ENCODE measurements around the gene SRRM1. TPM values are rescaled to one million over a fixed set of nuclear protein-coding genes. Genes with fewer than 3 reads are reported as not detected.
"Not testable (repeated sequence)": the region's sequence is repeated elsewhere in the genome, so short reads cannot be mapped to it uniquely, and the experiment has no call there.

The SRRM1 gene
- total and polyA plus RNA-seq, 4 experiments from 2014 or later = 73.8 to 230 (median 219) TPM

- H3K4me1 ChIP-seq (ENCODE audit: insufficient read depth, low read length); H3K4me3 ChIP-seq (ENCODE audit: low read length in 2 of 2); H3K27me3 Mint-ChIP-seq; intact Hi-C loops (cut with micrococcal nuclease); POLR2A ChIA-PET (ENCODE audit: partially characterized antibody); DNase-seq; H3K4me3 Mint-ChIP-seq; H3K36me3 ChIP-seq (ENCODE audit: insufficient read depth, low read length); H3K27me3 ChIP-seq (ENCODE audit: insufficient read depth, low read length); H3K27ac Mint-ChIP-seq; H3K9me3 ChIP-seq (ENCODE audit: control insufficient read depth in 1 of 2, low read length in 2 of 2); H3K27ac ChIP-seq (ENCODE audit: low read depth, low read length); H3K4me1 Mint-ChIP-seq; H3K9me3 Mint-ChIP-seq: not testable (repeated sequence)
- CTCF ChIA-PET (ENCODE audit: partially characterized antibody) = interaction anchor here (2.2 kb wide), 1 partner anchor 10 kb away, joined by 7 read pairs; no protein-coding TSS in a partner anchor
- peaks cover 16 to 19% of the 10 kb centered on the region in 2 donors for H3K36me3 Mint-ChIP-seq
Measured at GRCh38 chr1:24678421-24678820, 35.3 kb downstream of the SRRM1 start.

DNA sequence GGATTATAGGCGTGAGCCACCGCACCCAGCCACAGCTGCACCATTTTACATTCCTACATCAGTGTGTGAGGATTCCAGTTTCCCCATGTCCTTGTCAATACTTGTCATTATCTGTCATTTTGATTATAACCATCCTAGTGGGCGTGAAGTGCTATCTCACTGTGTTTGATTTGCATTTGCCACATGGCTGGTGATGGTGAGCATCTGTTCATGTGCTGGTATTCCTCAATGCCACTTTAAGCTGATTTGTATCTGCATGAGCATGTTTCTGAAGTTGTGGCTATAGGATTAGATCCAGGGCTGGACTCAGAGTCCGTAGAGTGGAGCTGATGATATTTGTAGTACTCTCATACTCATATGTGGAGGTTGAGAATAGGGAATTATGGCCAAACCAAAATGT, 36.6 kb downstream of the SRRM1 start:
- H3K36me3 ChIP-seq (ENCODE audit: insufficient read depth, low read length) = peaks cover 2% of the 10 kb centered on the region
- Mint-ChIP-seq H3K9me3 (no peaks in the 10 kb centered on the region), H3K4me3 (no peak overlapping the region), H3K27ac (no peak overlapping the region), H3K36me3 (peaks cover 12 to 13% of the 10 kb centered on the region in 2 donors), H3K4me1 (peaks cover 0 to 2% (median 0%) of the 10 kb centered on the region in 4 donors), H3K27me3 (no peaks in the 10 kb centered on the region)
- no peak for DNase-seq
- no peaks in the 10 kb centered on the region for H3K27me3 ChIP-seq (ENCODE audit: insufficient read depth, low read length)
- CTCF ChIA-PET (ENCODE audit: partially characterized antibody) = interaction anchor here (2.2 kb wide), 1 partner anchor 9 kb away, joined by 7 read pairs; no protein-coding TSS in a partner anchor
- no peaks in the 10 kb centered on the region for H3K9me3 ChIP-seq (ENCODE audit: control insufficient read depth in 1 of 2, low read length in 2 of 2)
- intact Hi-C loops (cut with micrococcal nuclease) = no loop called here
- POLR2A ChIA-PET (ENCODE audit: partially characterized antibody) = no interaction called here
- no peak overlapping the region for H3K4me3 ChIP-seq (ENCODE audit: low read length in 2 of 2)
- no peak overlapping the region for H3K27ac ChIP-seq (ENCODE audit: low read depth, low read length)
- H3K4me1 ChIP-seq (ENCODE audit: insufficient read depth, low read length) = no peaks in the 10 kb centered on the region

GRCh38 chr1:24683713-24684162, 40.6 kb downstream of the SRRM1 start:
- Histone ChIP-seq H3K4me1 (ENCODE audit: insufficient read depth, low read length) (no peaks in the 10 kb centered on the region), H3K27ac (ENCODE audit: low read depth, low read length) (no peak overlapping the region), H3K36me3 (ENCODE audit: insufficient read depth, low read length) (no peaks in the 10 kb centered on the region), H3K9me3 (ENCODE audit: control insufficient read depth in 1 of 2, low read length in 2 of 2) (no peaks in the 10 kb centered on the region), H3K4me3 (ENCODE audit: low read length in 2 of 2) (no peak overlapping the region), H3K27me3 (ENCODE audit: insufficient read depth, low read length) (no peaks in the 10 kb centered on the region)
- Mint-ChIP-seq H3K9me3 (no peaks in the 10 kb centered on the region), H3K27me3 (no peaks in the 10 kb centered on the region), H3K4me3 (no peak overlapping the region), H3K27ac (no peak overlapping the region), H3K4me1 (peaks cover 0 to 4% (median under 1%) of the 10 kb centered on the region in 4 donors), H3K36me3 (no peaks in the 10 kb centered on the region)
- ChIA-PET CTCF (ENCODE audit: partially characterized antibody) (interaction anchor here (1.0 to 2.8 kb wide), 5 partner anchors 9 to 152 kb away, joined by 3 to 30 read pairs (median 6); partner anchors contain the start of gene CLIC4), POLR2A (ENCODE audit: partially characterized antibody) (no interaction called here)
- intact Hi-C loops (cut with micrococcal nuclease) = no loop called here
- DNase-seq = no peak

DNA sequence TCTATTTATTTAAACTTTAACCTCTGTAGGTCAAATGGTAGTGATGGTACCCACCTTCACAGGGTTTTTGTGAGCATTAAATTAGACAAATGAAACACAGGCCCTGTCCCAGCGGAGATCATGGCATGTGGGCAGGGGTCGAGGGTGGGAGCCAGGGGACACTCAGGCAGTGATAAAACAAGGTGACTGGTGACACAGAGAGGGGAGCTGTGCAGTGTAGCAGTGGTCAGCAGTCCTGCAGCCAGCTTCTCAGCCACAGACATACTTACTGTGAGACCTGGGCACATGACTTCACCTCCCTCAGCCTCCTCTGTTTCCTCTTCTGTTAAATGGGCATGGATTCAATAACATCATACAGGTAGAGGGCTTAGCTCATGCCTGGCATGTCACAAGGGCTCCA, 44.9 kb downstream of the SRRM1 start:
- ChIA-PET POLR2A (ENCODE audit: partially characterized antibody) (interaction anchor here (1.4 kb wide), 1 partner anchor 143 kb away, joined by 22 read pairs; no protein-coding TSS in a partner anchor), CTCF (ENCODE audit: partially characterized antibody) (interaction anchor here (0.6 to 6.5 kb wide), 38 partner anchors 9 to 663 kb away, joined by 3 to 308 read pairs (median 4); partner anchors contain the start of genes CLIC4 and NCMAP)
- no peaks in the 10 kb centered on the region for H3K4me1 ChIP-seq (ENCODE audit: insufficient read depth, low read length)
- H3K9me3 ChIP-seq (ENCODE audit: control insufficient read depth in 1 of 2, low read length in 2 of 2) = no peaks in the 10 kb centered on the region
- Mint-ChIP-seq H3K4me3 (no peak overlapping the region), H3K4me1 (peaks cover 0 to 4% (median 2%) of the 10 kb centered on the region in 4 donors), H3K36me3 (no peaks in the 10 kb centered on the region), H3K9me3 (no peaks in the 10 kb centered on the region), H3K27ac (no peak overlapping the region), H3K27me3 (no peaks in the 10 kb centered on the region)
- H3K27me3 ChIP-seq (ENCODE audit: insufficient read depth, low read length) = no peaks in the 10 kb centered on the region
- no peak overlapping the region for H3K4me3 ChIP-seq (ENCODE audit: low read length in 2 of 2)
- intact Hi-C loops (cut with micrococcal nuclease) = loop anchor here (2.0 kb wide), 1 partner anchor 143 kb away; no protein-coding TSS in a partner anchor
- no peak for DNase-seq
- H3K36me3 ChIP-seq (ENCODE audit: insufficient read depth, low read length) = no peaks in the 10 kb centered on the region
- H3K27ac ChIP-seq (ENCODE audit: low read depth, low read length) = no peak overlapping the region

- no peaks in the 10 kb centered on the region for H3K27me3 ChIP-seq (ENCODE audit: insufficient read depth, low read length)
- H3K27ac ChIP-seq (ENCODE audit: low read depth, low read length) = no peak overlapping the region
- no peaks in the 10 kb centered on the region for H3K4me1 ChIP-seq (ENCODE audit: insufficient read depth, low read length)
- H3K36me3 ChIP-seq (ENCODE audit: insufficient read depth, low read length) = no peaks in the 10 kb centered on the region
- H3K27ac Mint-ChIP-seq = no peak overlapping the region
- CTCF ChIA-PET (ENCODE audit: partially characterized antibody) = interaction anchor here (0.6 to 6.5 kb wide), 47 partner anchors 8 to 663 kb away, joined by 3 to 308 read pairs (median 4); partner anchors contain the start of genes CLIC4, NCMAP and NIPAL3
- H3K4me3 ChIP-seq (ENCODE audit: low read length in 2 of 2) = no peak overlapping the region
- H3K27me3 Mint-ChIP-seq = no peaks in the 10 kb centered on the region
- intact Hi-C loops (cut with micrococcal nuclease) = loop anchor here (2.0 kb wide), 1 partner anchor 142 kb away; no protein-coding TSS in a partner anchor
- H3K4me1 Mint-ChIP-seq = peaks cover 0 to 4% (median 2%) of the 10 kb centered on the region in 4 donors
- DNase-seq = peak; percentile 37 to 57 (median 49)
- H3K9me3 Mint-ChIP-seq = no peaks in the 10 kb centered on the region
- H3K9me3 ChIP-seq (ENCODE audit: control insufficient read depth in 1 of 2, low read length in 2 of 2) = no peaks in the 10 kb centered on the region
- POLR2A ChIA-PET (ENCODE audit: partially characterized antibody) = interaction anchor here (0.7 to 1.4 kb wide), 3 partner anchors 28 to 142 kb away, joined by 3 to 22 read pairs (median 3); partner anchors contain the start of gene CLIC4
- no peak overlapping the region for H3K4me3 Mint-ChIP-seq
- H3K36me3 Mint-ChIP-seq = no peaks in the 10 kb centered on the region
Measured at GRCh38 chr1:24688621-24689195, 45.6 kb downstream of the SRRM1 start.

DNA sequence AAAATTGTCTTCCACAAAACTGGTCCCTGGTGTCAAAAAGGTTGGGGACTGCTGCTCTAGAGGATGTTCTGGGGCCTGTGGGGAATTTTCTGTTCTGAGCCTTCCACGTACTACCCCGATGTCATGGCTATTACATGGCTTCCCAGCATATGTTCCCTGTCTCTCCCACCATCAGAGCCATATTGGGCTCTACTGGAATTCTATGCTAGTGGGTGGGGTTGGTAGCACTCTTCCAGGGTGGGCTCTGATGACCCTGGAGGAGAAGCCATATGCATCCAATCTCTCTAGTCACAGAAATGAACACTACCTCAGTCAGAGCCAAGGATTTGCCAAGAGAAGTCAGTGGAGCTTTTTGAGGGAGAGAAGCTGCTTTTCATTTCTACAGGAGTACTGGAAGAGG, 47.9 kb downstream of the SRRM1 start:
- ChIA-PET POLR2A (ENCODE audit: partially characterized antibody) (no interaction called here), CTCF (ENCODE audit: partially characterized antibody) (interaction anchor here (1.4 to 6.5 kb wide), 3 partner anchors 10 to 145 kb away, joined by 3 to 308 read pairs (median 113); no protein-coding TSS in a partner anchor)
- no peaks in the 10 kb centered on the region for H3K27me3 Mint-ChIP-seq
- Histone ChIP-seq H3K27me3 (ENCODE audit: insufficient read depth, low read length) (no peaks in the 10 kb centered on the region), H3K27ac (ENCODE audit: low read depth, low read length) (no peak overlapping the region), H3K36me3 (ENCODE audit: insufficient read depth, low read length) (no peaks in the 10 kb centered on the region), H3K4me3 (ENCODE audit: low read length in 2 of 2) (no peak overlapping the region), H3K4me1 (ENCODE audit: insufficient read depth, low read length) (no peaks in the 10 kb centered on the region), H3K9me3 (ENCODE audit: control insufficient read depth in 1 of 2, low read length in 2 of 2) (no peaks in the 10 kb centered on the region)
- H3K4me1 Mint-ChIP-seq = peaks cover 0 to 9% (median 5%) of the 10 kb centered on the region in 4 donors
- no peak overlapping the region for H3K4me3 Mint-ChIP-seq
- intact Hi-C loops (cut with micrococcal nuclease) = no loop called here
- no peaks in the 10 kb centered on the region for H3K36me3 Mint-ChIP-seq
- no peak for DNase-seq
- H3K27ac Mint-ChIP-seq = no peak overlapping the region
- no peaks in the 10 kb centered on the region for H3K9me3 Mint-ChIP-seq

DNA sequence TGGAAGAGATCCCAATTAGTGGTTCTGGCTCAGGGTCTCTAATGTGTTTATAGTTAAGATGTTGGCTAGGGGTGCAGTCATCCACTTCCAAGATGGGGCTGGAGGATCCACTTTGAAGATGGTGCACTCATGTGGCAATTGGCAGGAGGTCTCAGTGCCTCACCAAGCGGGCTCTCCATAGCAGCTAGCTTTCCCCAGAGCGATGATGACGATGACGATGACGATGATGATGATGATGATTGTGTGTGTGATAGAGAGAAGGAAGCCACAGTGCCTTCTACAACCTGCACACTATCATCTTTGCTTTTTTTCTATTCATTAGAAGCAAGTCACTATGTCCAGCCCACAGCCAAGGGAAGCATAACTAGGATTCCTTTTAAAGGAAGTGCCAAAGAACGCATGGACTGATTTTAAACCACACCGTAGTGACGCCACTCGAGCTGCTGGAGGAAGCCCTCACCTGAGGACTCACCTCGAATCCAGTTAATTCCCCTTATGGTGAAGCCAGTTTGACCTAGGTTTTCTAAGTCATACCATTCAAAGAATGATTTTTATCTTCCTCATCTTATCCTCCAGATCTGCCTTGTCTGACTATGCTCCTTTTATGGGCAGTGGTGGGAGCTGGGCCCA, 49.4 kb downstream of the SRRM1 start:
- no peaks in the 10 kb centered on the region for H3K9me3 ChIP-seq (ENCODE audit: control insufficient read depth in 1 of 2, low read length in 2 of 2)
- POLR2A ChIA-PET (ENCODE audit: partially characterized antibody) = interaction anchor here (0.6 kb wide), 1 partner anchor 27 kb away, joined by 3 read pairs; no protein-coding TSS in a partner anchor
- CTCF ChIA-PET (ENCODE audit: partially characterized antibody) = interaction anchor here (1.4 to 6.4 kb wide), 2 partner anchors 9 to 144 kb away, joined by 3 to 113 read pairs; no protein-coding TSS in a partner anchor
- H3K36me3 Mint-ChIP-seq = no peaks in the 10 kb centered on the region
- H3K27me3 Mint-ChIP-seq = no peaks in the 10 kb centered on the region
- H3K4me1 Mint-ChIP-seq = peaks cover 0 to 9% (median 5%) of the 10 kb centered on the region in 4 donors
- no peaks in the 10 kb centered on the region for H3K27me3 ChIP-seq (ENCODE audit: insufficient read depth, low read length)
- peak overlapping the region in 2 of 7 donors; percentile 36 to 65 for H3K27ac Mint-ChIP-seq
- H3K36me3 ChIP-seq (ENCODE audit: insufficient read depth, low read length) = no peaks in the 10 kb centered on the region
- H3K4me1 ChIP-seq (ENCODE audit: insufficient read depth, low read length) = no peaks in the 10 kb centered on the region
- no peak overlapping the region for H3K27ac ChIP-seq (ENCODE audit: low read depth, low read length)
- H3K9me3 Mint-ChIP-seq = no peaks in the 10 kb centered on the region
- no peak overlapping the region for H3K4me3 ChIP-seq (ENCODE audit: low read length in 2 of 2)
- intact Hi-C loops (cut with micrococcal nuclease) = no loop called here
- no peak overlapping the region for H3K4me3 Mint-ChIP-seq
- no peak for DNase-seq
